Transverse colon (tissue), 3 donors: ENCODE measurements around the gene RABL6.

Experiments used
- CTCF ChIP-seq, 5 experiments: fragments of 200-600 bp in 3 of 5; fragments of 450-650 bp in 2 of 5; sonication (generic) in 3 of 5; IDR thresholded peaks; 1 replicate in 2 of 5; 2 replicates in 3 of 5; pipeline ENCODE4 v1.5.1; 2016 to 2017; ENCODE audit warnings: antibody characterized with exemption in 5 of 5, inconsistent platforms in 3 of 5, mild to moderate bottlenecking in 2 of 5, moderate library complexity in 1 of 5
- EP300 ChIP-seq: sonication (generic); formaldehyde crosslinking; IDR thresholded peaks from one replicate; pipeline ENCODE4 v1.6.1; 2017; ENCODE audit warnings: antibody characterized with exemption, low read depth

GRCh38 chr9:136888454-136888853, 80.7 kb downstream of the RABL6 start:
- TF ChIP-seq CTCF (IDR thresholded peaks at IDR 0.05) (no peak), EP300 (no peak)
